Measurements from ENCODE around the gene SLC35E3. TPM values are rescaled to one million over a fixed set of nuclear protein-coding genes. Genes with fewer than 3 reads are reported as not detected.
A peak's percentile ranks its signal among the peaks of the same experiment; 100 is the strongest.

SLC35E3 gene
- total and polyA plus RNA-seq, 2 of the 13 experiments (the other 11 are each of a cell fraction or from before 2014, with no cell fraction given), result 13.0 to 22.1 TPM

GRCh38 chr12:68789144-68789878 lies 43.3 kb downstream of the SLC35E3 start (continued):
- TF ChIP-seq PHF20 (CRISPR knock-in tag; IDR thresholded peaks at IDR 0.05), result no peak
- no peak for TF ChIP-seq ZNF687 (CRISPR knock-in tag; IDR thresholded peaks at IDR 0.05)
- 0 out of 2 replicates have a peak, but pooled peaks have one; percentile 60 for TF ChIP-seq ZMYM3 (CRISPR knock-in tag; IDR thresholded peaks at IDR 0.05)
- no peak; the same call in 1 of the 2 replicates for TF ChIP-seq BRD4 (CRISPR knock-in tag; IDR thresholded peaks at IDR 0.05)
- no peak for TF ChIP-seq NCOA5 (CRISPR knock-in tag; IDR thresholded peaks at IDR 0.05)
- peak; percentile 92 for TF ChIP-seq FOSL2 (CRISPR knock-in tag; IDR thresholded peaks at IDR 0.05)
- TF ChIP-seq CBX2 (IDR thresholded peaks at IDR 0.05; ENCODE audit: low read depth, low read length), result no peak
- 0 out of 2 replicates have a peak, but pooled peaks have one; percentile 32 for TF ChIP-seq CBX2 (CRISPR knock-in tag; IDR thresholded peaks at IDR 0.05; ENCODE audit: low read depth)
- no peak for TF ChIP-seq NFIB (CRISPR knock-in tag; IDR thresholded peaks at IDR 0.05; ENCODE audit: borderline replicate concordance)
- TF ChIP-seq RFXAP (CRISPR knock-in tag; IDR thresholded peaks at IDR 0.05; ENCODE audit: borderline replicate concordance), result 0 out of 2 replicates have a peak, but pooled peaks have one; percentile 24
- no peak for TF ChIP-seq SAFB2 (CRISPR knock-in tag; IDR thresholded peaks at IDR 0.05; ENCODE audit: borderline replicate concordance, low read depth)
- peak; percentile 98 for TF ChIP-seq HNF1B (CRISPR knock-in tag; IDR thresholded peaks at IDR 0.05)
- TF ChIP-seq ZFP62 (CRISPR knock-in tag; IDR thresholded peaks at IDR 0.05), result no peak
- TF ChIP-seq ATF1 (CRISPR knock-in tag; IDR thresholded peaks at IDR 0.05), result no peak
- no peak for TF ChIP-seq ZNF260 (CRISPR knock-in tag; IDR thresholded peaks at IDR 0.05; ENCODE audit: borderline replicate concordance, low read depth)
- no peak for TF ChIP-seq MAFK (conservative IDR thresholded peaks at IDR 0.05 in 1 of 2, IDR thresholded peaks at IDR 0.05 in 1 of 2; ENCODE audit: low read length in 2 of 2)
- TF ChIP-seq SP140L (CRISPR knock-in tag; IDR thresholded peaks at IDR 0.05; ENCODE audit: borderline replicate concordance), result 0 out of 2 replicates have a peak, but pooled peaks have one; percentile 33
- TF ChIP-seq ZNF75D (CRISPR knock-in tag; IDR thresholded peaks at IDR 0.05; ENCODE audit: borderline replicate concordance), result no peak
- TF ChIP-seq ARID4A (CRISPR knock-in tag; IDR thresholded peaks at IDR 0.05; ENCODE audit: borderline replicate concordance), result peak; percentile 39; the same call in 1 of the 2 replicates

Data from HepG2 (cell line).